ENCODE measurements around the gene KMT2C. TPM values are rescaled to one million over a fixed set of nuclear protein-coding genes. Genes with fewer than 3 reads are reported as not detected.

KMT2C gene
- total RNA-seq, 1 experiment from 2014 or later: 45.4 TPM

- no peak for ATAC-seq
Measured at GRCh38 chr7:152200395-152200794, 235.4 kb downstream of the KMT2C start.

GRCh38 chr7:152196391-152196790 is 239.4 kb downstream of the KMT2C start:
- ATAC-seq (no peak), DNase-seq (ENCODE audit: low spot score) (no peak)
- CTCF ChIA-PET: no interaction called here
- Mint-ChIP-seq H3K4me3 (no peak overlapping the region), H3K9me3 (no peaks in the 10 kb centered on the region), H3K36me3 (peaks cover 22% of the 10 kb centered on the region), H3K4me1 (no peaks in the 10 kb centered on the region), H3K27ac (no peak overlapping the region), H3K27me3 (ENCODE audit: low read depth) (no peaks in the 10 kb centered on the region)
- POLR2A ChIA-PET: no interaction called here
- TF ChIP-seq ETV6 (CRISPR knock-in tag; IDR thresholded peaks at IDR 0.05) (no peak), OVOL2 (CRISPR knock-in tag; IDR thresholded peaks at IDR 0.05; ENCODE audit: borderline replicate concordance) (no peak), JUN (CRISPR knock-in tag; IDR thresholded peaks at IDR 0.05) (no peak), IRF2 (CRISPR knock-in tag; IDR thresholded peaks at IDR 0.05; ENCODE audit: borderline replicate concordance, low read depth) (no peak), CDX4 (CRISPR knock-in tag; IDR thresholded peaks at IDR 0.05; ENCODE audit: borderline replicate concordance) (no peak), FOXJ3 (CRISPR knock-in tag; IDR thresholded peaks at IDR 0.05; ENCODE audit: borderline replicate concordance) (no peak), NFYB (CRISPR knock-in tag; conservative IDR thresholded peaks at IDR 0.05; ENCODE audit: low read depth) (no peak), GRHL2 (CRISPR knock-in tag; IDR thresholded peaks at IDR 0.05; ENCODE audit: insufficient replicate concordance, severe bottlenecking) (no peak), USF2 (CRISPR knock-in tag; IDR thresholded peaks at IDR 0.05) (no peak), ZNF512 (CRISPR knock-in tag; IDR thresholded peaks at IDR 0.05; ENCODE audit: borderline replicate concordance) (no peak), ATF3 (CRISPR knock-in tag; conservative IDR thresholded peaks at IDR 0.05) (no peak), ZSCAN18 (CRISPR knock-in tag; IDR thresholded peaks at IDR 0.05) (no peak), MAX (CRISPR knock-in tag; IDR thresholded peaks at IDR 0.05) (no peak), ATF2 (CRISPR knock-in tag; IDR thresholded peaks at IDR 0.05; ENCODE audit: borderline replicate concordance, low read depth) (no peak), TEAD1 (CRISPR knock-in tag; IDR thresholded peaks at IDR 0.05) (no peak), SOX15 (CRISPR knock-in tag; IDR thresholded peaks at IDR 0.05) (no peak), ATF1 (CRISPR knock-in tag; IDR thresholded peaks at IDR 0.05) (no peak), FOXK1 (CRISPR knock-in tag; IDR thresholded peaks at IDR 0.05) (no peak)

More at GRCh38 chr7:152200395-152200794, 235.4 kb downstream of the KMT2C start:
- POLR2A ChIA-PET: no interaction called here
- Mint-ChIP-seq H3K27ac (no peak overlapping the region), H3K36me3 (peaks cover 20% of the 10 kb centered on the region), H3K9me3 (no peaks in the 10 kb centered on the region), H3K4me1 (no peaks in the 10 kb centered on the region), H3K4me3 (no peak overlapping the region), H3K27me3 (ENCODE audit: low read depth) (no peaks in the 10 kb centered on the region)
- DNase-seq (ENCODE audit: low spot score): no peak
- CTCF ChIA-PET: no interaction called here
- TF ChIP-seq ZSCAN18 (CRISPR knock-in tag; IDR thresholded peaks at IDR 0.05) (no peak), NFE2L1 (CRISPR knock-in tag; IDR thresholded peaks at IDR 0.05) (no peak), TP53 (CRISPR knock-in tag; IDR thresholded peaks at IDR 0.05) (no peak), NR3C1 (CRISPR knock-in tag; conservative IDR thresholded peaks at IDR 0.05; ENCODE audit: low read depth) (no peak), E2F1 (CRISPR knock-in tag; IDR thresholded peaks at IDR 0.05) (no peak), ZNF317 (CRISPR knock-in tag; IDR thresholded peaks at IDR 0.05; ENCODE audit: borderline replicate concordance, low read depth) (no peak), ZNF138 (CRISPR knock-in tag; conservative IDR thresholded peaks at IDR 0.05) (no peak), FOXJ3 (CRISPR knock-in tag; IDR thresholded peaks at IDR 0.05; ENCODE audit: borderline replicate concordance) (no peak)
